HEK293 (cell line): ENCODE measurements around the gene NLGN1.

Experiments used
- CTCF ChIA-PET: fragments of 350-600 bp; formaldehyde crosslinking; extraction: SDS; loops from one replicate; lab custom pipeline; 2021; ENCODE audit warnings: antibody characterized with exemption; lab: Yijun Ruan, JAX
- POLR2A ChIA-PET: fragments of 300-600 bp; formaldehyde crosslinking; extraction: SDS; loops from one replicate; lab custom pipeline; 2020; ENCODE audit warnings: antibody characterized with exemption, inconsistent platforms; lab: Yijun Ruan, JAX
- H3K27ac ChIP-seq: fragments of 200-500 bp; sonication (Bioruptor generic); 2 replicates; pipeline ENCODE4 v1.5.1; 2014; ENCODE audit warnings: low read depth, low read length, control low read depth, inconsistent platforms; ENCODE audit errors: extremely low read depth
- H3K36me3 ChIP-seq, 2 experiments: fragments of 200-500 bp in 1 of 2; sonication (Bioruptor generic) in 1 of 2; 1 replicate in 1 of 2; 2 replicates in 1 of 2; pipeline ENCODE4 v1.5.1; 2014 to 2017; ENCODE audit warnings: inconsistent platforms in 2 of 2, low read length in 2 of 2; ENCODE audit not compliant: control insufficient read depth in 2 of 2, insufficient read depth in 1 of 2
- H3K4me1 ChIP-seq: fragments of 200-500 bp; sonication (Bioruptor generic); 2 replicates; pipeline ENCODE4 v1.5.1; 2014; ENCODE audit warnings: mild to moderate bottlenecking, low read length, inconsistent platforms; ENCODE audit not compliant: control insufficient read depth, insufficient read depth
- H3K4me3 ChIP-seq: 2 replicates; pipeline ENCODE4 v1.5.1; 2011; ENCODE audit warnings: low read depth, mild to moderate bottlenecking, control low read depth, low read length, moderate library complexity
- H3K9me3 ChIP-seq: fragments of 200-500 bp; sonication (Bioruptor generic); 2 replicates; pipeline ENCODE4 v1.5.1; 2014; ENCODE audit warnings: low read depth, low read length, inconsistent platforms; ENCODE audit not compliant: control insufficient read depth, insufficient read depth
- CTCF ChIP-seq: fragments of 450-650 bp; formaldehyde crosslinking; IDR thresholded peaks from 2 replicates; pipeline ENCODE4 v1.5.1; 2016; ENCODE audit warnings: missing biosample characterization, missing genetic modification characterization
- ELK4 ChIP-seq: IDR thresholded peaks from 2 replicates; pipeline ENCODE4 v1.6.1; 2011; ENCODE audit warnings: mild to moderate bottlenecking, low read depth, low read length, borderline replicate concordance
- GLI2 ChIP-seq: fragments of 450-650 bp; formaldehyde crosslinking; IDR thresholded peaks from 2 replicates; pipeline ENCODE4; 2017; ENCODE audit warnings: missing biosample characterization, missing genetic modification characterization, low read depth, borderline replicate concordance
- GLIS1 ChIP-seq: fragments of 450-650 bp; formaldehyde crosslinking; IDR thresholded peaks from 2 replicates; pipeline ENCODE4 v1.5.1; 2016; ENCODE audit warnings: missing biosample characterization, missing genetic modification characterization
- HIC1 ChIP-seq: fragments of 450-650 bp; formaldehyde crosslinking; IDR thresholded peaks from 2 replicates; pipeline ENCODE4 v1.5.1; 2016; ENCODE audit warnings: missing biosample characterization, missing genetic modification characterization
- MEIS1 ChIP-seq: sonication (generic); formaldehyde crosslinking; IDR thresholded peaks from 2 replicates; pipeline ENCODE4 v1.8.1; 2022; ENCODE audit warnings: missing genetic modification reagents, mild to moderate bottlenecking, borderline replicate concordance
- PATZ1 ChIP-seq: fragments of 450-650 bp; formaldehyde crosslinking; IDR thresholded peaks from 2 replicates; pipeline ENCODE4 v1.5.1; 2016; ENCODE audit warnings: missing biosample characterization, missing genetic modification characterization
- PBX3 ChIP-seq: sonication (generic); formaldehyde crosslinking; IDR thresholded peaks from 2 replicates; pipeline ENCODE4 v1.8.1; 2022; ENCODE audit warnings: mild to moderate bottlenecking, moderate library complexity, missing genetic modification reagents
- SP2 ChIP-seq: fragments of 450-650 bp; formaldehyde crosslinking; IDR thresholded peaks from 2 replicates; pipeline ENCODE4 v1.5.1; 2016; ENCODE audit warnings: missing biosample characterization, missing genetic modification characterization
- ZBTB48 ChIP-seq: fragments of 450-650 bp; formaldehyde crosslinking; IDR thresholded peaks from 2 replicates; pipeline ENCODE4 v1.5.1; 2016; ENCODE audit warnings: missing biosample characterization, missing genetic modification characterization
- ZNF221 ChIP-seq: fragments of 450-650 bp; formaldehyde crosslinking; IDR thresholded peaks from 2 replicates; pipeline ENCODE4 v1.5.1; 2017; ENCODE audit warnings: missing biosample characterization, missing genetic modification characterization, borderline replicate concordance
- ZNF488 ChIP-seq: fragments of 450-650 bp; formaldehyde crosslinking; IDR thresholded peaks from 2 replicates; pipeline ENCODE4 v1.5.1; 2016; ENCODE audit warnings: missing biosample characterization, missing genetic modification characterization
- ZNF510 ChIP-seq: fragments of 450-650 bp; formaldehyde crosslinking; IDR thresholded peaks from 2 replicates; pipeline ENCODE4 v1.5.1; 2018; ENCODE audit warnings: mild to moderate bottlenecking, missing genetic modification characterization, missing biosample characterization; ENCODE audit not compliant: insufficient replicate concordance
- ZNF558 ChIP-seq: fragments of 450-650 bp; formaldehyde crosslinking; IDR thresholded peaks from 2 replicates; pipeline ENCODE4 v1.5.1; 2016; ENCODE audit warnings: missing biosample characterization, missing genetic modification characterization
- ZNF561 ChIP-seq: fragments of 450-650 bp; IDR thresholded peaks from 2 replicates; pipeline ENCODE4 v1.5.1; 2018; ENCODE audit warnings: missing biosample characterization, missing genetic modification characterization, borderline replicate concordance
- ZNF654 ChIP-seq: fragments of 450-650 bp; formaldehyde crosslinking; IDR thresholded peaks from 2 replicates; pipeline ENCODE4 v1.5.1; 2016; ENCODE audit warnings: low read depth, missing biosample characterization, missing genetic modification characterization
- ZNF670 ChIP-seq: fragments of 450-650 bp; formaldehyde crosslinking; IDR thresholded peaks from 2 replicates; pipeline ENCODE4 v1.5.1; 2016; ENCODE audit warnings: missing biosample characterization, missing genetic modification characterization, low read depth
- ZNF785 ChIP-seq: fragments of 450-650 bp; formaldehyde crosslinking; IDR thresholded peaks from 2 replicates; pipeline ENCODE4 v1.5.1; 2016; ENCODE audit warnings: missing biosample characterization, missing genetic modification characterization
- ZSCAN5A ChIP-seq: fragments of 450-650 bp; formaldehyde crosslinking; IDR thresholded peaks from 2 replicates; pipeline ENCODE4 v1.5.1; 2016; ENCODE audit warnings: missing biosample characterization, missing genetic modification characterization

The NLGN1 gene

GRCh38 chr3:173823911-173824460, 426.4 kb downstream of the NLGN1 start (continued):
- TF ChIP-seq ZNF785 (tag by site-specific recombination), result no peak
- TF ChIP-seq PBX3 (CRISPR knock-in tag), result no peak
- no peak for TF ChIP-seq CTCF (tag by site-specific recombination)
- TF ChIP-seq, all 188 proteins: peak for 0

- no peaks in the 10 kb centered on the region for H3K36me3 ChIP-seq
- H3K4me3 ChIP-seq, result no peak overlapping the region
- H3K4me1 ChIP-seq, result no peaks in the 10 kb centered on the region
- no peak for TF ChIP-seq SP2 (tag by site-specific recombination)
- no peak for TF ChIP-seq ELK4
- no peak for TF ChIP-seq ZNF510 (tag by site-specific recombination)
- no peak for TF ChIP-seq GLIS1 (tag by site-specific recombination)
- TF ChIP-seq HIC1 (tag by site-specific recombination), result no peak
- TF ChIP-seq ZNF221, result no peak
- TF ChIP-seq ZNF488 (tag by site-specific recombination), result no peak
- no peak for TF ChIP-seq ZBTB48
- no peak for TF ChIP-seq ZNF561
- TF ChIP-seq ZNF670 (tag by site-specific recombination), result no peak
- ChIA-PET CTCF (interaction anchor here (0.7 kb wide), 1 partner anchor 20 kb away, joined by 3 read pairs; no protein-coding TSS in a partner anchor), POLR2A (no interaction called here)
- H3K27ac ChIP-seq, result no peak overlapping the region
- H3K9me3 ChIP-seq, result no peaks in the 10 kb centered on the region
Measured at GRCh38 chr3:173825730-173826129, 428.2 kb downstream of the NLGN1 start.

GRCh38 chr3:173826416-173826815, 428.9 kb downstream of the NLGN1 start:
- CTCF ChIA-PET, result interaction anchor here (0.7 kb wide), 1 partner anchor 19 kb away, joined by 3 read pairs; no protein-coding TSS in a partner anchor
- no peaks in the 10 kb centered on the region for H3K9me3 ChIP-seq
- no peak overlapping the region for H3K27ac ChIP-seq
- POLR2A ChIA-PET, result no interaction called here
- no peaks in the 10 kb centered on the region for H3K4me1 ChIP-seq
- no peak overlapping the region for H3K4me3 ChIP-seq
- H3K36me3 ChIP-seq, result no peaks in the 10 kb centered on the region
- TF ChIP-seq MEIS1 (CRISPR knock-in tag), result no peak
- TF ChIP-seq GLI2 (tag by site-specific recombination), result no peak
- TF ChIP-seq ZNF558 (tag by site-specific recombination), result no peak
- no peak for TF ChIP-seq ZNF654 (tag by site-specific recombination)
- no peak for TF ChIP-seq PATZ1 (tag by site-specific recombination)
- no peak for TF ChIP-seq ZSCAN5A (tag by site-specific recombination)
